Measurements from ENCODE around the gene GPC6. TPM values are rescaled to one million over a fixed set of nuclear protein-coding genes. Genes with fewer than 3 reads are reported as not detected.

Gene GPC6
- total RNA-seq, 4 donors from 2014 or later = 6.7 to 67.2 (median 11.1) TPM

DNA sequence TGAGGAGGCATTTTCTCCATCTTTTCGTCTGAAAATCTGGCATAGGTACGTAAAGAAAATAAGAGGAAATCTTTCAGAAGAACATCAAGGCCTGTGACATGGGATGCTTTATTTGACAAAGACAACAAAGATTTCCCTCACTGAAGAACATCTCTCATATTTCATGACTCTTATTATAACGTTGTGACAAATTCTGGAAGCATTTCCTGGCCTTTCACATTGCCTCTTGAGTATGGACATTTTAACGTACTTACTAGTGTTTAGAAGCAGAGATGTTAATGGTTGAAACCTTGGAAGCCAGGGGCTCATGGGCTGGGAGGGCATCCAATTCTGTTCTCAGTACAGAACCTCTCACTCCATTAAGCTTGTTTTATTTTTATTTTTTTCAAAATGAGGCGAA, 1042.1 kb downstream of the GPC6 start:
- TF ChIP-seq POLR2A (IDR thresholded peaks at IDR 0.05) = no peak
- TF ChIP-seq, protein P1, sequence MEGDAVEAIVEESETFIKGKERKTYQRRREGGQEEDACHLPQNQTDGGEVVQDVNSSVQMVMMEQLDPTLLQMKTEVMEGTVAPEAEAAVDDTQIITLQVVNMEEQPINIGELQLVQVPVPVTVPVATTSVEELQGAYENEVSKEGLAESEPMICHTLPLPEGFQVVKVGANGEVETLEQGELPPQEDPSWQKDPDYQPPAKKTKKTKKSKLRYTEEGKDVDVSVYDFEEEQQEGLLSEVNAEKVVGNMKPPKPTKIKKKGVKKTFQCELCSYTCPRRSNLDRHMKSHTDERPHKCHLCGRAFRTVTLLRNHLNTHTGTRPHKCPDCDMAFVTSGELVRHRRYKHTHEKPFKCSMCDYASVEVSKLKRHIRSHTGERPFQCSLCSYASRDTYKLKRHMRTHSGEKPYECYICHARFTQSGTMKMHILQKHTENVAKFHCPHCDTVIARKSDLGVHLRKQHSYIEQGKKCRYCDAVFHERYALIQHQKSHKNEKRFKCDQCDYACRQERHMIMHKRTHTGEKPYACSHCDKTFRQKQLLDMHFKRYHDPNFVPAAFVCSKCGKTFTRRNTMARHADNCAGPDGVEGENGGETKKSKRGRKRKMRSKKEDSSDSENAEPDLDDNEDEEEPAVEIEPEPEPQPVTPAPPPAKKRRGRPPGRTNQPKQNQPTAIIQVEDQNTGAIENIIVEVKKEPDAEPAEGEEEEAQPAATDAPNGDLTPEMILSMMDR (IDR thresholded peaks at IDR 0.05) = no peak
- Histone ChIP-seq H3K27ac (no peak overlapping the region), H3K27me3 (no peaks in the 10 kb centered on the region), H3K9me3 (no peaks in the 10 kb centered on the region), H3K4me3 (no peak overlapping the region), H3K36me3 (no peaks in the 10 kb centered on the region), H3K4me1 (no peaks in the 10 kb centered on the region)
- no peak for DNase-seq
- intact Hi-C loops (cut with DNase I; ENCODE audit: low total_unique reads) = no loop called here

DNA sequence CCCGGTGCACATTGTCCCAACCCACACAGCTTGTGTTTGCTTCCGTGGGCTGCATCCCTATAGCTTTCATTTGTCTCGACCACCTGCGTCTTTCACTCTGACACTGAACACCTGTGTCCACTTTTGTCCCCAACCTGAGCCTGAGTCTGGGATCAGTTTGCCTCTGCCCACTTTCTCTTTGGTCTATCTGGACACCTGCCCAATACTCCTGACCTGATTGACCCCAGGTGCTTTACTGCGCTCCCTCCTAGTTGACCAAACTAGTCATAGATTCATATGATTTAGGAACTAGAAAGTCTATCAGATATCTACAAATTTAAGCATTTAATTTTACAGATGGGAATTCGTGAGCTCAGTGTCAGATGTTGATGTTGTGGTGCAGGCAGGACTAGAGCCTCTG, 1043.0 kb downstream of the GPC6 start:
- no peak for DNase-seq
- Histone ChIP-seq H3K27me3 (no peaks in the 10 kb centered on the region), H3K4me1 (no peaks in the 10 kb centered on the region), H3K27ac (no peak overlapping the region), H3K36me3 (no peaks in the 10 kb centered on the region), H3K4me3 (no peak overlapping the region), H3K9me3 (no peaks in the 10 kb centered on the region)
- TF ChIP-seq, protein P1 (IDR thresholded peaks at IDR 0.05) = no peak
- TF ChIP-seq POLR2A (IDR thresholded peaks at IDR 0.05) = no peak
- intact Hi-C loops (cut with DNase I; ENCODE audit: low total_unique reads) = no loop called here

DNA sequence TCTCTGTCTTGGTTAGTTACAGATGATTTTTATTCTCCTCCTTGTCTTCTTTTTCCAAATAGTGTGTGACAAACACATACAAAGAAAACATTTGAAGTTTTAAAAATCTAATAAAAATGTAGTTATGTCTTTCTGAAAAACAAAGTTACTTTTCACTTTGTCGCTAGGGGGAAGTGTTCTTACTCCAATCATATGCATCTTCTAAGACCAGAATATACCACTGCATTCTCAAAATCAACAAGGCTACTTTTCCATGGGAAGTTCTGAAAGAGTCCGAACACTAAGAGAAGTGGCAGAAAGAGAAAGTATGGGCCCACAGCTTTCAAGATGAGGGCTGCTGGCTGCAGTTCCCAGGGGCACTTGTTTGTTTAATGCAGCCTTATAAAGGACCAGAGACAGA, 1043.9 kb downstream of the GPC6 start:
- TF ChIP-seq POLR2A (IDR thresholded peaks at IDR 0.05) = no peak
- TF ChIP-seq, protein P1 (IDR thresholded peaks at IDR 0.05) = no peak
- intact Hi-C loops (cut with DNase I; ENCODE audit: low total_unique reads) = no loop called here
- Histone ChIP-seq H3K9me3 (no peaks in the 10 kb centered on the region), H3K27me3 (no peaks in the 10 kb centered on the region), H3K4me3 (no peak overlapping the region), H3K27ac (no peak overlapping the region), H3K36me3 (no peaks in the 10 kb centered on the region), H3K4me1 (no peaks in the 10 kb centered on the region)
- no peak for DNase-seq

DNA sequence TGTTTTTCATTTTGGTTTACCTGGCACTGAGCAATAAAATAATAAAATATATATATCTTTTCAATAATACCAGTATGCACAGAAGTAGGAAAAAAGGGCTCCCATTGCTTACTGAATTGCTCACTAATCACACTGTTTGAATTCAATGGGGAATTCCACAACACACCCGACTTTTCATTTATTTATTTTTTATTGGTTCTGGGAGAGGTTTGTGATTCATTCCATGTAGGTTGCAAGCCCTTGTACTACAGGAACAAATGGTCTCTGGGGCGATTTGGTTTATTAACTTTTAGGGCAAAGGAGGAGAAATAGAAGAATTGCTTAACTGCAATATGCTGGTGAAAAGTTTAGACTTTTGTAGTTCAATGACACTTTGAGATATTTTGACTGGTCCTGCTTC, 1045.4 kb downstream of the GPC6 start:
- Histone ChIP-seq H3K4me1 (no peaks in the 10 kb centered on the region), H3K27ac (no peak overlapping the region), H3K4me3 (no peak overlapping the region), H3K36me3 (no peaks in the 10 kb centered on the region), H3K9me3 (no peaks in the 10 kb centered on the region), H3K27me3 (no peaks in the 10 kb centered on the region)
- TF ChIP-seq, protein P1 (IDR thresholded peaks at IDR 0.05) = no peak
- TF ChIP-seq POLR2A (IDR thresholded peaks at IDR 0.05) = no peak
- DNase-seq = no peak
- intact Hi-C loops (cut with DNase I; ENCODE audit: low total_unique reads) = no loop called here

DNA sequence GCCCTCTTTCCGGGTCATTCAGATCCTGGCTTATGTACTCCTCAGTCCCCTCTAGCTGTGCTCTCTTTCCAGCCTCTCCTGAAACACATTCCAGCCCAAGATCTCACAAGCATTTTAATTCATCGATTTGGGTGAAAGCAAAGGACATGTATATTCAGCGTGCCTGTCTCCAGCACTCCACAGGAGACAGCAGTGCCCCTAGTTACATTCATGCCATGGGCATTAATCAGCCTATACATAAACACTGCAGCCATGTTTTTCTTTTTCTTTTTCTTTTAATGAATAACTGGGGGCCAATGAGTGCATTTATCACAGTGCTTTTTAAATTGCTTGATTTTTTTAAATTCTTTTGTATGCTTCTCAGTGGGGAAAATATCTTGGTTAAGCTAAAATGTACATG, 1053.7 kb downstream of the GPC6 start:
- intact Hi-C loops (cut with DNase I; ENCODE audit: low total_unique reads) = no loop called here
- H3K9me3 ChIP-seq = no peaks in the 10 kb centered on the region
- no peak overlapping the region for H3K27ac ChIP-seq
- no peaks in the 10 kb centered on the region for H3K36me3 ChIP-seq
- H3K27me3 ChIP-seq = no peaks in the 10 kb centered on the region
- TF ChIP-seq, protein P1 (IDR thresholded peaks at IDR 0.05) = no peak
- no peak for TF ChIP-seq POLR2A (IDR thresholded peaks at IDR 0.05)
- H3K4me3 ChIP-seq = no peak overlapping the region
- no peaks in the 10 kb centered on the region for H3K4me1 ChIP-seq
- no peak for DNase-seq

Data from uterus (tissue), 4 donors.